ENCODE measurements around the gene SLC49A3. TPM values are rescaled to one million over a fixed set of nuclear protein-coding genes. Genes with fewer than 3 reads are reported as not detected.
"Not testable (repeated sequence)": the region's sequence is repeated elsewhere in the genome, so short reads cannot be mapped to it uniquely, and the experiment has no call there.

Gene SLC49A3
- total RNA-seq (ENCODE audit: low replicate concordance) = 5.6 and 11.6 TPM in 2 replicates

DNA sequence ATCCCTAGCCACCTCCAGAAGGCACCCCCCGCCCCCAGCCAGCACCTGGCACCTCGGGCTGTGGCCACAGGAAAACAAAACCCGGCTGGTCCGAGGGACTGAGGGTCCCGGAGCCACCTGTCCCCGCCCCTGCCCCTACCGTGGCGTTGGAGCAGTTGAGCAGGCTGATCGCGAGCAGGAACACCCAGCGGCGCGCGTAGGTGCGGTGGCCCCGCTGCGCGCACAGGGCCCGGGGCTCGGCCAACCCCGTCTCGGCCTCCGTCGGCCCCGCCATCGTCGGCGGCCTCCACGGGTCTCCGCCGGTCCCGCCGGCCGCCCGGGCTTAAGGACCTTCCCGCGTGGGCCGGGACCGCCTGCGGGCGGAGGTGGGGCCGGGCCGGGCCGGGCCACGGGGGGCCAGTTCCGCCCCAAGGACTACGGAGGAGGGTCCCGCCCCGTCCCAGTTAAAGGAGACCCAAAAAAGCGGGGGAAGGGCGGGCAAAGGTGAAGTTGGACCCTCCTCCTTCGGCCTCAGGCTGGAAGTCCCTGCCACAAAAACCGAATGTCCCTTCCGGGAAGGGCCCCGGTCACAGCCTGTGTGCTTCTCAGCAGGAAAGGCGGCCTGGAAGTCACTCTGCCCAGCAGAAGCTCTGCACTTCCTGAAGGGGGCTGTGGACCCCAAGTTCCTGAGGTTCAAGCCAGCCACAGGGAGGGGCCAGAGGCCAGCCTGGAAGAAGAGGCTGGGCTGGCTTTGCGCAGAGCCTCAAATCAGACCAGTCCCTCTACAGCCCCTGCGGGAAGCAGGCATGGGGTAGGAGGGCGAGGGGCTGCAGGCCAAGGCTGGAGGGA lies at the start of gene SLC49A3:
Gene SLC49A3 (minus strand): TSS at position 298 of the 828 bp plus-strand sequence. CDS start 24 bp downstream, at position 274.
- peak within 1 kb of the TSS; percentile 39 for H3K4me3 ChIP-seq (ENCODE audit: low read depth, low read length)
- no peak for TF ChIP-seq CTCF (IDR thresholded peaks at IDR 0.05; ENCODE audit: insufficient read depth, low read length)
- no peak for DNase-seq (ENCODE audit: low read depth)

- not testable (repeated sequence) for DNase-seq (ENCODE audit: low read depth); H3K4me3 ChIP-seq (ENCODE audit: low read depth, low read length)
These were observed 47.6 kb upstream of the SLC49A3 start for GRCh38 chr4:736561-736960.

DNA sequence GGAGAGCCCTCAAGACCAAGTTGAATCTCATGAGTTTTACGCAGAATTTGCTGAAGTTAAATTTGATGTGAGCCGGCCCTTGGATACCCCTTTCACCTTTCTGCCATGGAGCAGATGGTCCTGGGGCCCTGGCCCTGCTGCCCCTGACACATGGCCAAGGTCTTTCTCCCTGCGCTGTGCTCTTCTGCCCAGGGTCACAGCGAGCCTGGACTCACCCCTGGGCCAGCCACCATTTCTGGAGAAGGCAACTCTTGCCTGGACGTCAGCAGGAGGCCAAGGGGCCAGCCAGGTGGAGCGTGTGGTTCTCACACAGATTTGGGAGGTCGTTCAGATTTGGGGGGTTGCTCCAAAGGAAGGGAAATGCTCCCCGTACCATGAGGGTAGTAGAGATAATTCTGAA lies 46.6 kb upstream of the SLC49A3 start:
- H3K4me3 ChIP-seq (ENCODE audit: low read depth, low read length) = no peak overlapping the region
- TF ChIP-seq CTCF (IDR thresholded peaks at IDR 0.05; ENCODE audit: insufficient read depth, low read length) = no peak
- no peak for DNase-seq (ENCODE audit: low read depth)

DNA sequence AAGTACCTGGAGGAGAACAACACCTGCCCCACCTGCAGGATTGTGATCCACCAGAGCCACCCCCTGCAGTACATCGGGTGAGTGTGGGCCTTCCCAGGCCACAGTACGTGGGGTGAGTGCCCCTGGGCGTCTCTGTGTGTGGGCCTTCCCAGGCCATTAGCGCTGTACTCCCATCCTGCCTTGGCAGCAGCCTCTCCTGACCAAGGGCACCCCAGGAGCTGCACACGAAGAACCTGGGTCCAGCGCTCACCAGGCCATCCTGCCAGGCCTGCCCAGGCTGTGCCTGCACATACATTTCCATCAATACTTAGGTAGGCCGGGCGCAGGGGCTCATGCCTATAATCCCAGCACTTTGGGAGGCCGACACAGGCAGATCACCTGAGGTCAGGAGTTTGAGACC lies 46.0 kb upstream of the SLC49A3 start:
- DNase-seq (ENCODE audit: low read depth) = no peak
- no peak overlapping the region for H3K4me3 ChIP-seq (ENCODE audit: low read depth, low read length)
- no peak for TF ChIP-seq CTCF (IDR thresholded peaks at IDR 0.05; ENCODE audit: insufficient read depth, low read length)

DNA sequence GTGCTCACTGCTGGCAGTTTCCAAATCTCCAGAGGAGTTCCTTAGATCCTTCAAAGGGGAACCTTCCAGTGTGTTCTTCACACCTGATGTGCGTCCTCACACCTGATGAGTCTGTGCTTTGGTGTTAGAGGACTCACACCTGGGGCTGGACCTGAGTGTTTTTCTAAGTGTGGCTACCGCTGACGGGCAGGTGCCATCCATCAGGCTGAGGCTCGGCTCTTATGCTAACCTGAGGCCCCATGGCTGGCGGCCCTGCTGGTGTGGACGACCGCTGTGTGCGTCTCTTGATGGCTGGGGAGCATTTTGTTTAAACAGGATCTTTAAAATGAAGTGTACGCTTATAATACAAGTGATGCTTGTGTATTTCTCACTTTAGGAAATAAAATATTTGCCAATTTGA lies 45.1 kb upstream of the SLC49A3 start:
- no peak for DNase-seq (ENCODE audit: low read depth)
- TF ChIP-seq CTCF (IDR thresholded peaks at IDR 0.05; ENCODE audit: insufficient read depth, low read length) = no peak
- no peak overlapping the region for H3K4me3 ChIP-seq (ENCODE audit: low read depth, low read length)

DNA sequence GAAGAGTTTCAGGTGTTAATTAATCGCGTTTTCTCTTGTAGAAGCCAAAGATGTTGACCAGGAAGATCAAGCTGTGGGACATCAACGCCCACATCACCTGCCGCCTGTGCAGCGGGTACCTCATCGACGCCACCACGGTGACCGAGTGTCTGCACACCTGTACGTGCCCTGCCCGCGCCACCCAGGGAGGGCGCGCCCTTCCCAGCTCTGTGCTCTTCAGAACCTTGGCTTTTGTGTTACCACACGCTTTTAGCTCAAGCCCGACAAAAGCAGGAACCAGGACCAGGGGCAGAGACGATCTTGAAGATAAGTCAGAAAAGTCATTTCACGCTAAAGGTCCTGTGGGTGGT lies 44.7 kb upstream of the SLC49A3 start:
- no peak for TF ChIP-seq CTCF (IDR thresholded peaks at IDR 0.05; ENCODE audit: insufficient read depth, low read length)
- no peak overlapping the region for H3K4me3 ChIP-seq (ENCODE audit: low read depth, low read length)
- no peak for DNase-seq (ENCODE audit: low read depth)

DNA sequence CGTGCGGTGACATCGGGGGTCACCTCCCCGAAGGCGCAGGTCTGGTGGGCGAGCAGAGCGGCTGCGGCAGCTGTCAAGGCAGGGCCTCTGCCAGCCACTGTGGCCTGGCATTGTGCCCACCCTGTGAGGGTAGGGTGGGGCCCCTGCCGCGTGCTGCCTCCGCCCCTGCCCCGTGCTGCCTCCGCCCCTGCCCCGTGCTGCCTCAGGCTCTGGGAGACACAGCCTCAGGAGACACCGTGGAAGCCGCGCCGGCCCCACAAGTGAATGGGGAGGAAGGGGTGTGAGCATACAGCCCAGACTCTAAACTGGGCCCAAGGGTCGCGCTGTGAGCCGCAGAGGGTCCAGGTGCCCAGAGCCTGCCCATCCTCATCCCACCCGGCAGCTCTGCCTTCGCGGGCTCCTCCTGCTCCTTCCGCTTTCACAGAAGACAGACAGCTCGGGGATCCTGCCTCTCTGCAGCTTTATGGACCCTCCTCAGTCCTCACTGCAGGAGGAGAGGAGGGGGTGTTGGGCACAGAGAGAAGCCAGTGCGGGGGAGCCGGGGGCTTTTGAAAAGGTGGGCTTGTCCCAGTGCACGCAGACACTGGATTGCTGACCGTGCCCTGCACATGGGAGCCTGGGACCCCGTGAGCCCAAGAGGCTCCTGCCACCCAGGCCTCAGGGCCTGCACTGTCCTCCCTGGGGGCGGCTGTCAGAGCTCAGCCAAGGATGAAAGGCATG lies 44.1 kb upstream of the SLC49A3 start:
- H3K4me3 ChIP-seq (ENCODE audit: low read depth, low read length) = no peak overlapping the region
- DNase-seq (ENCODE audit: low read depth) = no peak
- TF ChIP-seq CTCF (IDR thresholded peaks at IDR 0.05; ENCODE audit: insufficient read depth, low read length) = no peak
